ENCODE measurements around the gene MLKL. TPM values are rescaled to one million over a fixed set of nuclear protein-coding genes. Genes with fewer than 3 reads are reported as not detected.

The MLKL gene
- total RNA-seq, 4 donors from 2014 or later: 17.1 to 62.5 (median 19.6) TPM

- WGBS, 2 donors (ENCODE audit: low coverage in 1 of 2): 88 to 91% methylated on average over 6 to 12 of the region's 12 CpGs
- no peak overlapping the region for H3K4me3 ChIP-seq
- TF ChIP-seq POLR2A (IDR thresholded peaks at IDR 0.05) (no peak), POLR2AphosphoS5 (IDR thresholded peaks at IDR 0.05) (no peak), EP300 (IDR thresholded peaks at IDR 0.05; ENCODE audit: low read depth) (no peak), CTCF (IDR thresholded peaks at IDR 0.05) (no peak)
- no peaks in the 10 kb centered on the region for H3K27me3 ChIP-seq
- in situ Hi-C loops (cut with MboI; ENCODE audit: low pct_ligation_motif_present in 1 of 4, low pct_unique_long_range_greater_than_20kb in 1 of 4, low sequenced_read_pairs in 3 of 4): loop anchor here (5.0 to 25.0 kb wide), 4 partner anchors 150 to 400 kb away; partner anchors contain the start of gene LDHD (in 1 of the 4)
- no peaks in the 10 kb centered on the region for H3K9me3 ChIP-seq
- peaks cover 0 to 5% (median 0%) of the 10 kb centered on the region in 4 donors for H3K4me1 ChIP-seq
- DNase-seq: no peak
- intact Hi-C loops (cut with DNase I; ENCODE audit: low total_unique reads): loop anchor here (5.0 kb wide), 1 partner anchor 150 kb away; no protein-coding TSS in a partner anchor
- no peak overlapping the region for H3K27ac ChIP-seq
- no peaks in the 10 kb centered on the region for H3K36me3 ChIP-seq
Measured at GRCh38 chr16:74711938-74712337, 11.3 kb upstream of the MLKL start.

GRCh38 chr16:74710401-74710800, 9.7 kb upstream of the MLKL start:
- in situ Hi-C loops (cut with MboI; ENCODE audit: low pct_ligation_motif_present in 1 of 4, low pct_unique_long_range_greater_than_20kb in 1 of 4, low sequenced_read_pairs in 3 of 4) (loop anchor here (5.0 to 25.0 kb wide), 4 partner anchors 152 to 402 kb away; partner anchors contain the start of gene LDHD (in 1 of the 4)), intact Hi-C loops (cut with DNase I; ENCODE audit: low total_unique reads) (loop anchor here (5.0 kb wide), 1 partner anchor 152 kb away; no protein-coding TSS in a partner anchor)
- no peak for TF ChIP-seq EP300 (IDR thresholded peaks at IDR 0.05; ENCODE audit: low read depth)
- TF ChIP-seq POLR2A (IDR thresholded peaks at IDR 0.05): no peak
- no peak for TF ChIP-seq CTCF (IDR thresholded peaks at IDR 0.05)
- no peak for TF ChIP-seq POLR2AphosphoS5 (IDR thresholded peaks at IDR 0.05)
- 96 to 100% methylated on average over 3 to 8 of the region's 8 CpGs for WGBS, 2 donors (ENCODE audit: low coverage in 1 of 2)
- Histone ChIP-seq H3K4me1 (peaks cover 0 to 5% (median 0%) of the 10 kb centered on the region in 4 donors), H3K36me3 (no peaks in the 10 kb centered on the region), H3K9me3 (no peaks in the 10 kb centered on the region), H3K27ac (no peak overlapping the region), H3K27me3 (no peaks in the 10 kb centered on the region), H3K4me3 (no peak overlapping the region)
- no peak for DNase-seq

- intact Hi-C loops (cut with DNase I; ENCODE audit: low total_unique reads) (no loop called here), in situ Hi-C loops (cut with MboI; ENCODE audit: low pct_ligation_motif_present in 1 of 4, low pct_unique_long_range_greater_than_20kb in 1 of 4, low sequenced_read_pairs in 3 of 4) (loop anchor here in 3 of 4 donors (25.0 kb wide), 2 partner anchors 153 to 403 kb away; partner anchors contain the start of gene LDHD (in 1 of the 3))
- Histone ChIP-seq H3K9me3 (no peaks in the 10 kb centered on the region), H3K27me3 (no peaks in the 10 kb centered on the region), H3K4me1 (peaks cover 0 to 5% (median 0%) of the 10 kb centered on the region in 4 donors), H3K4me3 (no peak overlapping the region), H3K27ac (no peak overlapping the region), H3K36me3 (no peaks in the 10 kb centered on the region)
- DNase-seq: peak; percentile 87
- TF ChIP-seq CTCF (IDR thresholded peaks at IDR 0.05): peak; percentile 93 to 98 (median 95)
- TF ChIP-seq POLR2AphosphoS5 (IDR thresholded peaks at IDR 0.05): no peak
- 0 to 2% methylated on average over 1 to 6 of the region's 6 CpGs for WGBS, 2 donors (ENCODE audit: low coverage in 1 of 2)
Measured at GRCh38 chr16:74709441-74709877, 8.8 kb upstream of the MLKL start.

- peaks cover 0 to 31% (median 18%) of the 10 kb centered on the region in 4 donors for H3K4me1 ChIP-seq
- 0 to 5% methylated on average over 2 to 16 of the region's 16 CpGs for WGBS, 2 donors (ENCODE audit: low coverage in 1 of 2)
- H3K27ac ChIP-seq: peak overlapping the region; percentile 82 to 91 (median 85)
- H3K4me3 ChIP-seq: peak overlapping the region; percentile 28 to 86 (median 68)
- DNase-seq: no peak
- in situ Hi-C loops (cut with MboI; ENCODE audit: low pct_ligation_motif_present in 1 of 4, low pct_unique_long_range_greater_than_20kb in 1 of 4, low sequenced_read_pairs in 3 of 4): loop anchor here in 3 of 4 donors (25.0 kb wide), 2 partner anchors 162 to 412 kb away; partner anchors contain the start of gene LDHD (in 1 of the 3)
- intact Hi-C loops (cut with DNase I; ENCODE audit: low total_unique reads): no loop called here
- H3K36me3 ChIP-seq: no peaks in the 10 kb centered on the region
- H3K27me3 ChIP-seq: no peaks in the 10 kb centered on the region
- no peaks in the 10 kb centered on the region for H3K9me3 ChIP-seq
- TF ChIP-seq POLR2A (IDR thresholded peaks at IDR 0.05) (no peak), POLR2AphosphoS5 (IDR thresholded peaks at IDR 0.05) (no peak), CTCF (IDR thresholded peaks at IDR 0.05) (no peak), EP300 (IDR thresholded peaks at IDR 0.05; ENCODE audit: low read depth) (no peak)
Measured at GRCh38 chr16:74700116-74700437, 585 bp downstream of the MLKL start.

Measured in transverse colon (tissue), 4 donors.